ENCODE results near the gene LGSN. TPM values are rescaled to one million over a fixed set of nuclear protein-coding genes. Genes with fewer than 3 reads are reported as not detected.
"Not testable (repeated sequence)": the region's sequence is repeated elsewhere in the genome, so short reads cannot be mapped to it uniquely, and the experiment has no call there.

Gene LGSN
- total RNA-seq, 1 donor from 2014 or later, result not detected

DNA sequence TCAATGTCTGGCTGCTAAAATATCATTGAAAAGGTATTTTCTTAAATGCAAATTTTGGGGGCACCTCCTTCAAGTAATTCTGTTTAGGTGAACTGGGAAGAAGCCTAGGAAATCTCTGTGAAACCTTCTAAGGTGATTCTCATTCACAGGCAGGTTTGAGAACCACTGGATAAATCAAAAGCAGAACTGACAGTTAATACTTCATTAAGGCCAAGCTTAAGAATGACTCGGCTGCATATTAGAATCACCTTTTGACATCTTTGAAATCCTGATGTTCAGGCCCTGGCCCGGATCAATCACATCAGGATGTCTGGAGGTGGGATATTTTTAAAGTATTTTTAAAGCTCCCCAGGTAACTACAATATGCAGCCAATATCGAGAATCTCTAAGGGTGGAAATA lies 58.0 kb downstream of the LGSN start:
- intact Hi-C loops (cut with micrococcal nuclease), result no loop called here
- ATAC-seq (no peak), DNase-seq (no peak)

DNA sequence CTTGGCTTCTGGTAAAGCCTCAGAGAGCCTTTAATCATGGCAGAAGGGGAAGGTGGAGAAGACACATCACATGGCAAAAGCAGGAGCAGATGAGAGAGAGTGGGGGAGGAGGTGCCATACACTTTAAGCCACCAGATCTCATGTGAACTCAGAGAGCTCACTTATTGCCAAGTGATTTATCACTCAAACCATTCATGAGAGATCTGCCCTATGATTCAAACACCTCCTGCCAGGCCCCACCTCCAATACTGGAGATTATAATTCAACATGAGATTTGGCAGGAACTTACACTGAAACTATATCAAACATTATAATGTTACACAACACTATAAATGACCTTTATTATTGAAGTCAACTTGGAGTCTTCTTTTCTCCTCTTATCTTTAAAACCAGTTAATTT lies 60.6 kb downstream of the LGSN start:
- intact Hi-C loops (cut with micrococcal nuclease), result no loop called here
- DNase-seq (no peak), ATAC-seq (no peak)

DNA sequence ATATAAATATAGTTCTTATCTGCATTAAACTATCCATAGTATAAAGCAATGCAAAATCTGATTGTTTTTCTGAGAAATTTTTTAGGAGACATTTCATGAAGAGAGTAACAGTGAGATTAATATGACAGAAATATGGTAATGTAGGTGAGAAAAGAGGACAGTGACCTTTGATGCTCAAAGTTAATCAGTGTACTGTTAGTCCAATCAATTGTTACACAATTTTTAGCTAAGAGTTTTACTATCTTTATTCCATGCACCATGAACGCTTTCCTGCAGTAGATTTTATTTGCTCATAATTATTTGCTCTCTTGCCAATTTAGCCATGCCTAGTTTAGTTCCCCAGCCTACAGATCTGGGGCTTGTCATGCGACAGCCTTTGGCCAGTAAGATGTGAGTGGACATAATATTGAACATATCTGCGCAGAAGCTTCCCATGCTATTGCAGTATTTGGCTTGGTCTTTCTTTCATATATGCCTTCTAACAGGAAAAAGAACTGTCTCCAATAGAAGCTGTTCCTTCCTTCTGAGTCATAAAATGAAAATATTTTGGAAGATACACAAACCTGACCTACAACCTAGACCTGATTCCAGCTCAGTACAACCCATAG lies 69.8 kb downstream of the LGSN start:
- ATAC-seq, result no peak
- intact Hi-C loops (cut with micrococcal nuclease), result no loop called here
- DNase-seq, result no peak

DNA sequence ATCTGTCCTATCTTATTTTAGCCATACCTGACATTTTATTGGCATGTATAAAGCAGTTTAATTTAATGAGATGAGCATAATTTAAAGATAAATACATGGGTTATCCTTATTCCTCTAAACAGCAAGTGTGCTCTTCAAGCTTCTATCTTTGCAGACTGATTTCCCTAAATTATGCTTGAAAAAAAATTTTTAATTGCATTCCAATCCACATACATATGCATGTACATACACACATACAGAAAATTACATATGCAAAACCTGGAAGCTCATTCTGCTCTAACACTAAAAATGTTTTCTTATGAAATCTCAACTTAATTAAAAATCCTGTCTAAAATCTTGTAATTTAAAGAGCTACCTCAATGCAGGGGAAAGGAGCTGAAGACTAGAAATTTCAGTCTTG lies 73.2 kb downstream of the LGSN start:
- ATAC-seq, result no peak

DNA sequence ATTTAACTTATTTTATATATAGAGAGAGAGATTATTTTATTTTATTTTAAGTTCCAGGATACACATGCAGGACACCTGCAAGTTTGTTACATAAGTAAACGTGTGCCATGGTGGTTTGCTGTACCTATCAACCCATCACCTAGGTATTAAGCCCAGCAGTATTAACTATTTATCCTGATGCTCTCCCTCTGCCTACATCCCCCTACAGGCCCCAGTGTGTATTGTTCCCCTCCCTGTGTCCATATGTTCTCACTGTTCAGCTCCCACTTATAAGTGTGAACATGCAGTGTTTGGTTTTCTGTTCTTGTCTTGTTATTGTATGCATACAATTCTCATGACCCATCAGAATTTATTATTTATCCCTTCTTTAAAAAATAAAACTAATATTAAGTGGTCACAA lies 73.9 kb downstream of the LGSN start:
- DNase-seq (no peak), ATAC-seq (no peak)
- intact Hi-C loops (cut with micrococcal nuclease), result no loop called here

More for the DNA sequence above, 73.2 kb downstream of the LGSN start:
- intact Hi-C loops (cut with micrococcal nuclease), result no loop called here
- no peak for DNase-seq

DNA sequence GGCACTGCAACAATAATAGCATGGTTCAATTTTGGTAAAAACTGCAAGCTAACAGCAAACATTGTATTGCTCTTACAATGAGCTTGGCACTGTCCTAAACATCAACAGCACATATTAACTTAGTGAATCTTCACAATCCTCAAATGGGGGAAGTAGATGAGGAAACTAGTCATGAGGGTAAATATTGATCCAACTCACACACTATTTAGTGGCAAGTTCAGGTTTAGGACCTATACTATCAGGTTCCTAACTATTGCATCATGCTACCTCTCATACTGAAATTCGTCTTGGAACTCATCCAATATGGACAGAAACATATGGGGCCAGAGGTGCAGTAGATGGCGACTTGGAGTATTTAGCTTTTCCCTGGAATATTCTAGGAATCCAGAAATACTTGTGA lies 74.4 kb downstream of the LGSN start:
- ATAC-seq (no peak), DNase-seq (no peak)
- intact Hi-C loops (cut with micrococcal nuclease), result no loop called here

DNA sequence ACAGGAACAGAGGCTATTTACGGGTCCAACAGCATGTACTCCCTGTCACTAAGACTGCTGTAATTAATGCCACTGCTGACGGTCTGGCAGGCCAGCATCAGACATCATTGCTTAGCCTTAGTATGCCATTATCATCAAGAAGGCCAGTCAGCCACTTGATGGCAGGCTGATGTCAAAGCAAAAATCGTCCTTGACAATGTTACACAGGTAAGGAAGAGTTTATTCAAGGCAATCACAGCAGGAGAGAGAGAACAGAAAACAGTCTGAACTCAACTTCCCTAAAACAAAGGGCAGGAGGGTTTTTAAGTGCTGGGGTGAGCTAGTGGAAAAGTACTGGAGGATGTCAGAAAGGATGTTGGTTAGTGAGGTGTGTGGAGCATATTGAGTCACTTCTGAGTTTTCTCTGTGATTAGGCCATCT lies 83.4 kb downstream of the LGSN start:
- intact Hi-C loops (cut with micrococcal nuclease), result no loop called here
- DNase-seq (no peak), ATAC-seq (no peak)

DNA sequence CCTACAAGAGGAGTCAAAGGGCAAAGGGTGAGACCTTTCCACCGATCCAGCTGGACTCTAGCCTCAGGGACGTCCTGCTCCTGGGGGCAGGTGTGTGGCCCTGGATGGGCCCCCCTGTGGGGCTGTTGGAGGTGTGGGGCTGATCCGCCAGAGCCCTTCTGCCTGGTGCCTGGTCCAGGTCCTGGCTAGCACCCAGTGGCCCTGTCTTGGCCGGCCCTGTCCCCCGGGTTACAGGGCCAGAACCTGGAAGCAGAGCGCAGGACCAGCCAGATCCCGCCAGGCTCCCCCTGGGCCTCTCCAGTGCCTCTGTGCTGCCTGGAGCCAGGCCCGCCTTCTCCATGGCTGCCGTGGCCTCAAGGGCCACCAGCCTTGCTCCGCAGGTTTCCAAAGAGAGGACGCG lies 89.3 kb downstream of the LGSN start:
- DNase-seq; intact Hi-C loops (cut with micrococcal nuclease); ATAC-seq: not testable (repeated sequence)

DNA sequence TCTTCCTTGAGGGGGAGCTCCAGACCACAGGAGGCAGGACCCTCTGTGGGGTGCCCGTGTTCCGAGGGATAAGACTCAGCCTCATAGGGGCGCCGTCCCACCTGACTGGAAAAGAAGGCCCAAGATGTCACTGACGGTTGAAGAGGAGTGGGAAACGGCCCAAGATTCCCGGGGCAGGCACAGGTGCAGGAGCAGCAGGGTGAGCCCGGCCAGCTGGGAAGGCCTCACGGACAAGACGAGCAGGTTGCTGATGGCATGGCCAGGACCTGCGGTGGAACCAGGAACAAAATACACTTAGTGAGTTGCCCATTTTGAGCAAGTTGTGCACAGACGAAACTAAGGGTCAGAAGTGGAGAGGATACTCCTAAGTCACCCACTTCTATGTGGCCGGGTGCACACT lies 89.8 kb downstream of the LGSN start:
- ATAC-seq; DNase-seq; intact Hi-C loops (cut with micrococcal nuclease): not testable (repeated sequence)

DNA sequence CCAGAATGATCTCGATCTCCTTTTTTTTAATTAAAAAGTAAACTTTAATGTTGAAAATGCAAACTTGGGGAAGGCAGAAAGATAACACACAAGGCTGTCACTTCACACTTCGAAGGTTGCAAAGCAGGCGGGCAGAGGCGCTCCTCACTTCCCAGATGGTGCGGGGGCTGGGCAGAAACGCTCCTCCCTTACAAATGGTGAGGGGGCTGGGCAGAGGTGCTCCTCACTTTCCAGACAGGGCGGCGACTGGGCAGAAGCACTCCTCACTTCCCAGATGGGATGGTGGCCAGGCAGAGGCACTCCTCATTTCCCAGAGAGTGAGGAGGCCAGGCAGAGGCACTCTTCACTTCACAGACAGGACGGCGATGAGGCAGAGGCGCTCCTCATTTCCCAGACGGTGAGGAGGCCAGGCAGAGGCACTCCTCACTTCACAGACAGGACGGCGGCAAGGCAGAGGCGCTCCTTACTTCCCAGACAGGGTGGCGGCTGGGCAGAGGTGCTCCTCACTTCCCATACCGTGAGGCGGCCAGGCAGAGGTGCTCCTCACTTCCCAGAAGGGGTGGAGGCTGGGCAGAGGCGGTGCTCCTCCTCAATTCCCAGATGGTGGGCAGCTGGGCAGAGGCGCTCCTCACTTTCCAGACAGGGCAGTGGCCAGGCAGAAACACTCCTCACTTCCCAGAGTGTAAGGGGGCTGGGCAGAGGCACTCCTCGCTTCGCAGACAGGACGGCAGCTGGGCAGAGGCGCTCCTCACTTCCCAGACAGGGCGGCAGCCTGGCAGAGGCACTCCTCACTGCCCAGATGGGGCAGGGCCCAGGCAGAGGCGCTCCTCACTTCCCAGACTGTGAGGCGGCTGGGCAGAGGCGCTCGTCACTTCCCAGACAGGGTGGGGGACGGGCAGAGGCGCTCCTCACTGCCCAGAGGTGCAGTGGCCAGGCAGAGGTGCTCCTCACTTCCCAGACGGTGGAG lies 91.6 kb downstream of the LGSN start:
- intact Hi-C loops (cut with micrococcal nuclease); ATAC-seq; DNase-seq: not testable (repeated sequence)

DNA sequence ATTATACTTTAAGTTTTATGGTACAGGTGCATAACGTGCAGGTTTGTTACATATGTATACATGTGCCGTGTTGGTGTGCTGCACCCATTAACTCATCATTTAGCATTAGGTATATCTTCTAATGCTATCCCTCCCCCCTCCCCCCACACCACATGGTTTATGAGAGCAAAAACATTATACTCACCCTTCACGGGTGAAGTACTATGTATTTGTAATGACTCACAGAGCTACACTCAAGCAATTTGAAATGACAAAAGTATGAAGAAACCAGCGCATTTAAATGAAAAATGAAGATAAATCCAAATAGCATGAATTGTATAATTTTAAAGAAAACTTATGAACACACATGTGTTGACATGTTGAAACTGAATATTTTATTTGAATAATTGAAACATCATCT lies 93.8 kb downstream of the LGSN start:
- intact Hi-C loops (cut with micrococcal nuclease); ATAC-seq; DNase-seq: not testable (repeated sequence)

Other genes with a start within 250 kb of the LGSN start
- gene FKBP1C, start 108.5 kb downstream of the LGSN start, total RNA-seq, result 0.77 TPM

Measured in left ventricle myocardium superior (tissue), 1 donor.